ENCODE data around the gene TMTC2.

GRCh38 chr12:82797480-82797879 lies 110.8 kb downstream of the TMTC2 start:
- TF ChIP-seq CTCF (IDR thresholded peaks at IDR 0.05; ENCODE audit: extremely low read depth in 1 of 2, insufficient read depth in 1 of 2, low read depth in 1 of 2, low read length in 2 of 2) (no peak), POLR2A (IDR thresholded peaks at IDR 0.05; ENCODE audit: low read depth, low read length) (no peak), POLR2AphosphoS5 (IDR thresholded peaks at IDR 0.05; ENCODE audit: insufficient read depth, low read depth, low read length) (no peak), GATA2 (IDR thresholded peaks at IDR 0.05; ENCODE audit: insufficient read depth, insufficient read length, low read depth, low read length) (no peak), JUN (IDR thresholded peaks at IDR 0.05; ENCODE audit: borderline replicate concordance, insufficient read depth, insufficient read length, low read depth) (no peak)
